DMS153 treated with DMSO at 0.1 percent for 48 hours (cell line): ENCODE results near the gene TLE4.

ENCODE experiments used
- DNase-seq: peaks from one replicate; lab custom pipeline; 2025; ENCODE audit not compliant: unreplicated experiment; lab: John Stamatoyannopoulos, UW

Gene TLE4

GRCh38 chr9:79570448-79571308 lies 1.1 kb upstream of the TLE4 start:
- no peak for DNase-seq

- no peak for DNase-seq
Observed at GRCh38 chr9:79572032-79572607, 355 bp downstream of the TLE4 start.

DNA sequence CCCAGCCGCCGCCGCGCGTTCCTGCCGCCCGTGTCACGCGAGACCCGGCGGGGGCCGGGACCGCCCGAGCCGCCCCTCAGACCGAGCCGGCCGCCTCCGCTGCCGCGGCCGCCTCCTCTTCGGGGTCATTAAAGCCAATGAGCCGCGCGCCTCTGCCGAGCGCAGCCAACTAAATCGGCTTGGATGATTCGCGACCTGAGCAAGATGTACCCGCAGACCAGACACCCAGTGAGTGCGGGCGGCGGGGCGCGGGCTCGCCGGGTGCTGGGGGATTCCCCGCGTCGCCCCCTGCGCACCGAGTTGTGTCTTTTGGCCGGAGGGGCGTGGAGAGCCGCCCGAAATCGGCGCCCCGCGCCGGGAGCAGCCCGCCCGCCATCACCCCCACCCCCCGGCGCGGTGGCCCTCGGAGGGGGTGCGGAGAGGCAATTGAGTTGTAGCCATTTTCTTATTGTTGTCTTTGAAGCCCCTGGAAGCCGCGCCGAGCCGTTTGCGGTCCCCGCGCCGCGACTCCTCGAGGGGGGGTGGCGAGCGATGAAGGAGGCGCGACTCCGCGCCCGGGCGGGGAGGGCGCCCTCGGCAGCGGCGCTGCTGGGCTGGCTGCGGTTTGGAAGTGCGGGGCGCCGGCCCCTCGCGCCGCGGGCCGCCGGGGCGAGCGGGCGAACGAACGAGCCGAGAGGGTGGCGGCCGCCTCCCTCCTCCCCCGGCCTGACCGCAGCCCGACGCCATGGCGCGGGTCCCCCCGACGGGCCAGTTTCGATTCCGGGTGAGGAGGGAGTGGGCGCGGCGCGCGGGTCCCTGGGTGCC lies 1.0 kb downstream of the TLE4 start:
- DNase-seq, result no peak

GRCh38 chr9:79573412-79573923 lies 1.7 kb downstream of the TLE4 start:
- peak; percentile 35 for DNase-seq

DNA sequence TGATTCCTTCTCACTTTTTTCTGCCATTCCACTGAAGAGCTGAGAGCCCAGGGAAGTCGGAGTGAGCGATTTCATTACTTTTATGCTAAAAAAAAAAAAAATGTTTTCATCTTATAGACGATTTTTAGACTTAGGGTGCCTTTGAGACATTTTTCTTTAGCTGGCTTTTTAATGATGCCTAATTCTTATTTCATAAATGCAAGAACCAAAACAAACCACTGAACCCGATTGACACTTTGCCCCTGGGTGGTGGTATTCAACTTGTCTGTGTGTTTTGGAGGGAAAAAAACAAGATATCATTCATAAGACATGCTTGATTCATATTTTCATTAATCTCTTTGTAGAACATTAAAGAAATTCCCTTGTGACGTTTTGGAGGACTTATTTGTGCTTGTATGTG lies 2.4 kb downstream of the TLE4 start:
- no peak for DNase-seq

GRCh38 chr9:79574781-79575180 lies 3.0 kb downstream of the TLE4 start:
- no peak for DNase-seq

GRCh38 chr9:79575547-79575946 lies 3.8 kb downstream of the TLE4 start:
- DNase-seq, result no peak

- no peak for DNase-seq
Observed at GRCh38 chr9:79577969-79578723, 6.4 kb downstream of the TLE4 start.

DNA sequence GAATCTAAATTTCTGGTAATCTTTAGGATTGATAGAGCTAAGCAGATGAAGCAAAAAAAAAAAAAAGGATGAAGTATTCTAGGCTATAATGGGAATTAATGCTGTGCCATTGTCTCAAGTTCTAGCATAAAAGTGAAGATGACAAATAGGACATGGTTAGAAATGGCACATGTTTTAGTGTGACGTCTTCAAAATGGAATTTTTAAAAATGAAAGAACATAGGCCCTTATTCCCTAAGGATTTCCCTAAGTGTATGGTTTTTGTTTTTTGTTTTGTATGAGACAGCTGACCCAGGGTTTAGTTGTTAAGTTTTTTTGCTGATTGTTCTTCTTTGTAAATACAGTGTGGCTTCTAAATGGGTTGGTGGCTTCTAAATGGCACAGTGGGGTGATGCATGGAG lies 7.1 kb downstream of the TLE4 start:
- DNase-seq, result no peak

GRCh38 chr9:79579624-79580023 lies 7.9 kb downstream of the TLE4 start:
- no peak for DNase-seq

GRCh38 chr9:79580055-79580454 lies 8.3 kb downstream of the TLE4 start:
- DNase-seq, result no peak

GRCh38 chr9:79581388-79581787 lies 9.6 kb downstream of the TLE4 start:
- DNase-seq, result no peak

DNA sequence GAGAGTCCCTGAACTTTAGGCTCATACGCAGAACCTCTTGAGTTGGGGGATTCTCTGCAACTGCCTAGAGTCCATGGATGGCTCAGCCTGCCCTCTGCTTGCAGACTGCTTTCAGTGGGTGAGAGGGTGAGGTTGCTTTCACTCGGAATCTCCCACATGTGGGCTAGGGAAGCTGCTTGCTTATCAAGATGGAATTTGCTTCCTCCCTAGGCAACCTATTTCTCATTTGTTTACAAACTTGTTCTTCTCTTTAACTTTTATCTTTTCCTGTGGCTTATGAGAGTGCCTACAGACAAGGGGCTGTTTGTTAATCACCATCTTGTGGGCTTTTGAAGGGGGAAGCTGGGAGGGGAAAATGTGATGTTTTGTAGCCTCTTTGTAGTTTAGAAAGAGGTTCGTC lies 10.0 kb downstream of the TLE4 start:
- DNase-seq, result no peak

GRCh38 chr9:79583952-79584654 lies 12.3 kb downstream of the TLE4 start:
- no peak for DNase-seq

GRCh38 chr9:79584655-79584982 lies 12.9 kb downstream of the TLE4 start:
- DNase-seq, result no peak

- no peak for DNase-seq
Observed at GRCh38 chr9:79588488-79589223, 16.9 kb downstream of the TLE4 start.

- DNase-seq, result no peak
Observed at GRCh38 chr9:79591458-79591857, 19.7 kb downstream of the TLE4 start.

- no peak for DNase-seq
Observed at GRCh38 chr9:79592726-79593493, 21.1 kb downstream of the TLE4 start.
